ENCODE data around the gene TIMM29.

GRCh38 chr19:10895363-10895762, 33.2 kb upstream of the TIMM29 start:
- TF ChIP-seq ZNF70 (CRISPR knock-in tag; IDR thresholded peaks at IDR 0.05) (no peak), ISL1 (CRISPR knock-in tag; IDR thresholded peaks at IDR 0.05) (no peak), ZFP30 (CRISPR knock-in tag; IDR thresholded peaks at IDR 0.05) (no peak), TSHZ2 (CRISPR knock-in tag; IDR thresholded peaks at IDR 0.05) (no peak), PATZ1 (CRISPR knock-in tag; IDR thresholded peaks at IDR 0.05; ENCODE audit: borderline replicate concordance) (no peak), ZFP3 (CRISPR knock-in tag; IDR thresholded peaks at IDR 0.05) (no peak), TOX (CRISPR knock-in tag; IDR thresholded peaks at IDR 0.05; ENCODE audit: borderline replicate concordance) (no peak)
